Hepatocyte (in vitro differentiated cells): ENCODE data around the gene PXMP4. TPM values are rescaled to one million over a fixed set of nuclear protein-coding genes. Genes with fewer than 3 reads are reported as not detected.

Experiments
- DNase-seq: peaks from one replicate; pipeline ENCODE4 v3.0.0-alpha.2; 2016; ENCODE audit warnings: low spot score
- H2AFZ ChIP-seq: fragments of 200-600 bp; sonication (generic); 2 replicates; pipeline ENCODE4 v1.6.0; 2016; ENCODE audit warnings: antibody characterized with exemption, mild to moderate bottlenecking
- H3K27ac ChIP-seq: fragments of 200-600 bp; sonication (generic); 2 replicates; pipeline ENCODE4 v1.5.1; 2016; ENCODE audit warnings: mild to moderate bottlenecking
- H3K27me3 ChIP-seq: fragments of 200-600 bp; sonication (generic); 2 replicates; pipeline ENCODE4 v1.6.1; 2016
- H3K36me3 ChIP-seq: fragments of 200-600 bp; sonication (generic); replicated peaks from 2 replicates; pipeline ENCODE4 v1.5.1; 2016; ENCODE audit warnings: low read depth; ENCODE audit not compliant: insufficient read depth
- H3K4me1 ChIP-seq: fragments of 200-600 bp; sonication (generic); 2 replicates; pipeline ENCODE4 v1.5.1; 2016; ENCODE audit warnings: mild to moderate bottlenecking, moderate library complexity; ENCODE audit not compliant: insufficient read depth
- H3K4me2 ChIP-seq: fragments of 200-600 bp; sonication (generic); 2 replicates; pipeline ENCODE4 v1.6.0; 2016
- H3K4me3 ChIP-seq: fragments of 200-600 bp; sonication (generic); 2 replicates; pipeline ENCODE4 v1.5.1; 2016; ENCODE audit warnings: mild to moderate bottlenecking
- H3K79me2 ChIP-seq: fragments of 200-600 bp; sonication (generic); 2 replicates; pipeline ENCODE4 v1.6.0; 2017; ENCODE audit warnings: mild to moderate bottlenecking
- H3K9me2 ChIP-seq: fragments of 200-600 bp; sonication (generic); replicated peaks from 2 replicates; pipeline ENCODE4 v1.6.0; 2017; ENCODE audit warnings: mild to moderate bottlenecking; ENCODE audit not compliant: insufficient read depth
- H3K9me3 ChIP-seq: fragments of 200-600 bp; sonication (generic); 2 replicates; pipeline ENCODE4 v1.5.1; 2016; ENCODE audit warnings: low read depth, mild to moderate bottlenecking
- H4K20me1 ChIP-seq: fragments of 200-600 bp; sonication (generic); 2 replicates; pipeline ENCODE4 v1.6.0; 2016; ENCODE audit warnings: mild to moderate bottlenecking; ENCODE audit not compliant: insufficient read depth, poor library complexity, severe bottlenecking
- EZH2 ChIP-seq: fragments of 200-600 bp; sonication (generic); IDR thresholded peaks from 2 replicates; pipeline ENCODE4 v1.6.1; 2016; ENCODE audit warnings: antibody characterized with exemption, mild to moderate bottlenecking, borderline replicate concordance
- EZH2phosphoT487 ChIP-seq: fragments of 200-600 bp; sonication (generic); IDR thresholded peaks from one replicate; pipeline ENCODE4 v1.6.1; 2018; ENCODE audit warnings: antibody characterized with exemption, mild to moderate bottlenecking, low read depth, moderate library complexity; ENCODE audit not compliant: unreplicated experiment, severe bottlenecking
- WGBS: methylation state at CpG from one replicate; pipeline ENCODE4 v1.1.6; 2016; ENCODE audit warnings: low lambda C conversion rate; ENCODE audit errors: missing lambda C conversion rate; 5-methylcytosine and 5-hydroxymethylcytosine counted together
- polyA plus RNA-seq: library from polyadenylated mRNA; unstranded; fragments of >200 nt; fragmentation: Nextera tagmentation; extraction: Ambion mirVana; gene quantifications from 2 replicates; pipeline ENCODE4 v1.2.1, GENCODE V29; 2016
- total RNA-seq: library from RNA; depleted of rRNA; stranded (reverse); fragments of >200 nt; gene quantifications from 2 replicates; pipeline ENCODE4 v1.2.3, GENCODE V29; 2014
- TF ChIP-seq, protein P1 (sequence below): fragments of 200-600 bp; sonication (generic); IDR thresholded peaks from 2 replicates; pipeline ENCODE4 v1.5.1; 2016; ENCODE audit warnings: antibody characterized with exemption, mild to moderate bottlenecking; ENCODE audit not compliant: poor library complexity

Gene PXMP4
- total and polyA plus RNA-seq, 2 experiments from 2014 or later = 4.1 to 4.7 TPM

DNA sequence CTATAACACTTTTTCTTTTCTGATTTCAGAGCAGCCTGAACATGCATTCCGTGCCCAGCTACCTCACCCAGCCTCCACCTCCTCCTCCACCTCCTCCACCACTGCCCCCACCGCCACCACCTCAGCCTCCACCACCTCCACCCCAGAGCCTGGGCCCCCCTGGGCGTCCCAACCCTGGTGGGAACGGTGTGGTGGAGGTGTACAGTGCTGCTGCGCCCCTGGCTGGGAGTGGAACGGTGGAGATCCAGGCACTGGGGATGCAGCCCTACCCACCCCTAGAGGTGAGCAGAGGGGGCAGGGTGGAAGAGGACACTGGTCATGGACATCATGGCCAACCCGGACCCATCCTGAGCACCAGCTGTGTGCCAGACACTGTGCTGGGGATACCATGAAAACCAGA lies 33.0 kb upstream of the PXMP4 start:
- no peak for DNase-seq
- no peaks in the 10 kb centered on the region for H3K36me3 ChIP-seq
- 93% methylated on average over 7 of the region's 7 CpGs for WGBS

DNA sequence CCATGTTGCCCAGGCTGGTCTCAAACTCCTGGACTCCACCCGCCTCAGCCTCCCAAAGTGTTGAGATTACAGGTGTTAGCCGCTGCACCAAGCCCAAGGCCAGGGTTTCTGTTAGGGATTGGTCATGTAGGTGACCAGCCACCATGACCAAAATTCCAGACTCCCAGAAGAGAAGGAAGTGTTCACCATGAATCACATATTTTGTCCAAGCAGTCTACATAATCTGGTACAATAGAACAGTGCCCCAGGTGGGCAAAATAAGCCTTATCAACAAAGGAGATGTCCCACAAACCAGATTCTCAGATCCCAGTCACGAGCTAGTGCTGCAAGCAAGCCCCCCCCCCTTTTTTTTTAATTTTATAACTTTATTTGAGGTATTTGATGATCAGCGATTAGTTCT lies 31.7 kb upstream of the PXMP4 start:
- Histone ChIP-seq H3K79me2 (no peaks in the 10 kb centered on the region), H3K9me2 (no peaks in the 10 kb centered on the region), H3K4me2 (no peak overlapping the region), H4K20me1 (no peaks in the 10 kb centered on the region), H3K36me3 (no peaks in the 10 kb centered on the region), H3K4me3 (no peak overlapping the region), H3K9me3 (no peaks in the 10 kb centered on the region), H2AFZ (no peak overlapping the region), H3K4me1 (no peaks in the 10 kb centered on the region), H3K27me3 (no peaks in the 10 kb centered on the region), H3K27ac (no peak overlapping the region)
- TF ChIP-seq EZH2phosphoT487 (no peak), EZH2 (no peak)
- TF ChIP-seq, protein P1, sequence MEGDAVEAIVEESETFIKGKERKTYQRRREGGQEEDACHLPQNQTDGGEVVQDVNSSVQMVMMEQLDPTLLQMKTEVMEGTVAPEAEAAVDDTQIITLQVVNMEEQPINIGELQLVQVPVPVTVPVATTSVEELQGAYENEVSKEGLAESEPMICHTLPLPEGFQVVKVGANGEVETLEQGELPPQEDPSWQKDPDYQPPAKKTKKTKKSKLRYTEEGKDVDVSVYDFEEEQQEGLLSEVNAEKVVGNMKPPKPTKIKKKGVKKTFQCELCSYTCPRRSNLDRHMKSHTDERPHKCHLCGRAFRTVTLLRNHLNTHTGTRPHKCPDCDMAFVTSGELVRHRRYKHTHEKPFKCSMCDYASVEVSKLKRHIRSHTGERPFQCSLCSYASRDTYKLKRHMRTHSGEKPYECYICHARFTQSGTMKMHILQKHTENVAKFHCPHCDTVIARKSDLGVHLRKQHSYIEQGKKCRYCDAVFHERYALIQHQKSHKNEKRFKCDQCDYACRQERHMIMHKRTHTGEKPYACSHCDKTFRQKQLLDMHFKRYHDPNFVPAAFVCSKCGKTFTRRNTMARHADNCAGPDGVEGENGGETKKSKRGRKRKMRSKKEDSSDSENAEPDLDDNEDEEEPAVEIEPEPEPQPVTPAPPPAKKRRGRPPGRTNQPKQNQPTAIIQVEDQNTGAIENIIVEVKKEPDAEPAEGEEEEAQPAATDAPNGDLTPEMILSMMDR = no peak
- WGBS = 94% methylated on average over 4 of the region's 4 CpGs
- DNase-seq = no peak

More for the DNA sequence above, 33.0 kb upstream of the PXMP4 start:
- no peak overlapping the region for H2AFZ ChIP-seq
- no peaks in the 10 kb centered on the region for H3K27me3 ChIP-seq
- no peaks in the 10 kb centered on the region for H3K79me2 ChIP-seq
- H3K4me2 ChIP-seq = no peak overlapping the region
- no peaks in the 10 kb centered on the region for H3K9me3 ChIP-seq
- no peak overlapping the region for H3K4me3 ChIP-seq
- TF ChIP-seq EZH2phosphoT487 (no peak), EZH2 (no peak)
- TF ChIP-seq, protein P1 = no peak
- H4K20me1 ChIP-seq = no peaks in the 10 kb centered on the region
- H3K27ac ChIP-seq = no peak overlapping the region
- H3K9me2 ChIP-seq = no peaks in the 10 kb centered on the region
- no peaks in the 10 kb centered on the region for H3K4me1 ChIP-seq

DNA sequence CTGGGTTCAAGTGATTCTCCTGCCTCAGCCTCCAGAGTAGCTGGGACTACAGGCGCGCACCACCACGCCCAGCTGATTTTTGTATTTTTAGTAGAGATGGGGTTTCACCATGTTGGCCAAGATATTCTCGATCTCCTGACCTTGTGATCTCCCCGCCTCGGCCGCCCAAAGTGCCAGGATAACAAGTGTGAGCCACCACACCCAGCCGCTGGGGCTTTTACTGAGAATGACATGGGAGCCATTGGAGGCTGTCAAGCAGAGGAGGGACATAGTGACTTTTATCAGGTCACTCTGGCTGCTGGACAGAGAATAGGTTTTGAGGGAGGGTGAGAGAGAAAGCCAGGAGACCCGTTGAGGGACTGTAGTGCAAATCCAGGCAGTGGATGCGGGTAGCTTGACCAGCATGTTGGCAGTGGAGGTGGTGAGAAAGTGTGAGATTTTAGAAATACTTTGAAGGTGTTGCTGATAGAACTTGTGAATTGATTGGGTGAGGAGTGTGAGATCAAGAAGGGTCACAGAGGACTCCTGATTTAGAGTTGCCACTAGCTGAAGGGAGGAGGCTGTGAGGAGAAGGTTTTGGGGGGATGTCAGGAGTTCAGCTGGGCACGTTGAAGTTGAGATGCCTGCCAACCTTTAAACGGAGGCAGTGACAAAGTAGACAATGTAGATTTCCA lies 26.4 kb upstream of the PXMP4 start:
- no peak for DNase-seq
- no peak overlapping the region for H2AFZ ChIP-seq
- H3K9me3 ChIP-seq = no peaks in the 10 kb centered on the region
- TF ChIP-seq, protein P1 = no peak
- TF ChIP-seq EZH2 (no peak), EZH2phosphoT487 (no peak)
- no peaks in the 10 kb centered on the region for H3K79me2 ChIP-seq
- H3K4me1 ChIP-seq = no peaks in the 10 kb centered on the region
- no peaks in the 10 kb centered on the region for H3K27me3 ChIP-seq
- WGBS = 96% methylated on average over 12 of the region's 12 CpGs
- H3K36me3 ChIP-seq = no peaks in the 10 kb centered on the region
- no peak overlapping the region for H3K27ac ChIP-seq
- no peaks in the 10 kb centered on the region for H3K9me2 ChIP-seq
- H3K4me3 ChIP-seq = no peak overlapping the region
- no peak overlapping the region for H3K4me2 ChIP-seq
- H4K20me1 ChIP-seq = no peaks in the 10 kb centered on the region
